ENCODE measurements around the gene JAKMIP1. TPM values are rescaled to one million over a fixed set of nuclear protein-coding genes. Genes with fewer than 3 reads are reported as not detected.

Gene JAKMIP1
- total and polyA plus RNA-seq, 12 donors, result 0.14 to 5.3 (median 2.9) TPM; not detected in 2

DNA sequence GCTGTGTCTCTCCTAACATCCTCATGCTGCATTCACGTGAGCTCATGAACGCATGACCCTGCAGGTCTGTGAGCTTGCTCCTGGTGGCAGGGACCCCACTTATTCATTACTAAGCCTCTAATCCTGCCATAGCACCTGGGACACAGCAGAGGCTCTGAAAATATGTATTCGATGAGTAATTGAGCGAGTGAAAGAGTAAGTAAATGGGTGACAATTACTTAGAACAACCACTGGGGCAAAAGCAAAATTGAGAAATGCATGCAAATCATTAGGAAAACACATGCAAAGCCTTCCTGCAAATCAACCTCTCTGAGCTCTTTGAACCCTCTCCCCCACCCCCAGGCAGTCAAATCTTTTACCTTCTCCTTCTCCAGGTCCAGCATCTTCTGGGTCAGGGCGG is 158.5 kb downstream of the JAKMIP1 start:
- Histone ChIP-seq H3K27ac (no peak overlapping the region), H3K9me3 (replicated peaks in 1 of 3) (no peaks in the 10 kb centered on the region), H3K27me3 (no peaks in the 10 kb centered on the region), H3K4me1 (replicated peaks in 1 of 2) (no peaks in the 10 kb centered on the region), H3K36me3 (replicated peaks in 1 of 2) (no peaks in the 10 kb centered on the region), H3K4me3 (no peak overlapping the region)
- no peak for DNase-seq
- WGBS, 4 donors, result 74 to 89% (median 81%) methylated on average over 5 of the region's 5 CpGs
- intact Hi-C loops (cut with DNase I), result no loop called here
- TF ChIP-seq POLR2A (IDR thresholded peaks at IDR 0.05), result no peak
- TF ChIP-seq, protein P1, sequence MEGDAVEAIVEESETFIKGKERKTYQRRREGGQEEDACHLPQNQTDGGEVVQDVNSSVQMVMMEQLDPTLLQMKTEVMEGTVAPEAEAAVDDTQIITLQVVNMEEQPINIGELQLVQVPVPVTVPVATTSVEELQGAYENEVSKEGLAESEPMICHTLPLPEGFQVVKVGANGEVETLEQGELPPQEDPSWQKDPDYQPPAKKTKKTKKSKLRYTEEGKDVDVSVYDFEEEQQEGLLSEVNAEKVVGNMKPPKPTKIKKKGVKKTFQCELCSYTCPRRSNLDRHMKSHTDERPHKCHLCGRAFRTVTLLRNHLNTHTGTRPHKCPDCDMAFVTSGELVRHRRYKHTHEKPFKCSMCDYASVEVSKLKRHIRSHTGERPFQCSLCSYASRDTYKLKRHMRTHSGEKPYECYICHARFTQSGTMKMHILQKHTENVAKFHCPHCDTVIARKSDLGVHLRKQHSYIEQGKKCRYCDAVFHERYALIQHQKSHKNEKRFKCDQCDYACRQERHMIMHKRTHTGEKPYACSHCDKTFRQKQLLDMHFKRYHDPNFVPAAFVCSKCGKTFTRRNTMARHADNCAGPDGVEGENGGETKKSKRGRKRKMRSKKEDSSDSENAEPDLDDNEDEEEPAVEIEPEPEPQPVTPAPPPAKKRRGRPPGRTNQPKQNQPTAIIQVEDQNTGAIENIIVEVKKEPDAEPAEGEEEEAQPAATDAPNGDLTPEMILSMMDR (IDR thresholded peaks at IDR 0.05), result no peak

DNA sequence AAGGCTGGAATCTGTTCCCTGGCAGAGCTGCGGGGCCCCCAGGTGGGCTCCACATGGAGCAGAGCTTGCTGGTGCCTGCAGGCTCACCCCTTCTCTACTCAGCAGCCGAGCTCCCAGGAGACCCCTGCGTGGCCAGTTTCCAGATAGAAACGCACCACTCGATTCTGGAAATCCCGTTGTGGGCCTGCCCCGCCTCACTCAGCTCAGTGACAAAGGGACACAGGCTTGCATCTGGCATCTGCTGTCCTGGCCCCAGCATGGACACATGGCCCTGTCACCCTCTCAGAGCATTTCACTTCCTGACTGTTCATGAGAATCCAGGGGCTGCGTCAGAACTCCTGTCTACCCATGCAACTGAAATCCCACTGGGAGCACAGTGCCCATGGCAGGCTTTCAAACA is 161.6 kb downstream of the JAKMIP1 start:
- no peaks in the 10 kb centered on the region for H3K36me3 ChIP-seq (replicated peaks in 1 of 2)
- H3K4me1 ChIP-seq (replicated peaks in 1 of 2), result no peaks in the 10 kb centered on the region
- no peak for DNase-seq
- no peak for TF ChIP-seq POLR2A (IDR thresholded peaks at IDR 0.05)
- TF ChIP-seq, protein P1 (IDR thresholded peaks at IDR 0.05), result no peak
- no peak overlapping the region for H3K27ac ChIP-seq
- WGBS, 4 donors, result 77 to 93% (median 82%) methylated on average over 3 to 8 of the region's 8 CpGs
- intact Hi-C loops (cut with DNase I), result no loop called here
- H3K27me3 ChIP-seq, result no peaks in the 10 kb centered on the region
- H3K4me3 ChIP-seq, result no peak overlapping the region
- no peaks in the 10 kb centered on the region for H3K9me3 ChIP-seq (replicated peaks in 1 of 3)

DNA sequence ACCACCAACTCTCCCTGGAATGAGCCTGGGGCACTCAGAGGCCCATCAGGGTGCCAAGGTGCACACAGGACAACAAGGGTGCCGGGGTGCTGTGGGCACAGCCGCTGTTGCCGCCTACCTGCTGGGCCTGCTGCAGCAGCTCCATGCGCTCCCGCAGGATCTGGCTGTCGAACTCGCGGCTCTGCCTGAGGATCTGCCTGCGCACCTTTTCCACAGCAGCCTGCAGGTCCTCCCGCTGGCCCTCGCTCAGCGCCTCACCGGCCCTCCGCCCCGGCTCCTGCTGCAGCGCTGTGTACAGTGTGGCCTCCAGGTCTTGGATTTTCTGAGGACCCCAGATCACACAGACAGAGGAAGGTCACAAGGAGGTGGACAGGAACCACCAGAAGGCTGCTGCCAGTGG is 164.6 kb downstream of the JAKMIP1 start:
- DNase-seq, result no peak
- no peaks in the 10 kb centered on the region for H3K36me3 ChIP-seq (replicated peaks in 1 of 2)
- intact Hi-C loops (cut with DNase I), result no loop called here
- no peaks in the 10 kb centered on the region for H3K9me3 ChIP-seq (replicated peaks in 1 of 3)
- H3K27me3 ChIP-seq, result no peaks in the 10 kb centered on the region
- WGBS, 4 donors, result 90 to 96% (median 95%) methylated on average over 9 to 16 of the region's 16 CpGs
- no peak overlapping the region for H3K4me3 ChIP-seq
- TF ChIP-seq, protein P1 (IDR thresholded peaks at IDR 0.05), result no peak
- no peak for TF ChIP-seq POLR2A (IDR thresholded peaks at IDR 0.05)
- no peak overlapping the region for H3K27ac ChIP-seq
- H3K4me1 ChIP-seq (replicated peaks in 1 of 2), result no peaks in the 10 kb centered on the region

DNA sequence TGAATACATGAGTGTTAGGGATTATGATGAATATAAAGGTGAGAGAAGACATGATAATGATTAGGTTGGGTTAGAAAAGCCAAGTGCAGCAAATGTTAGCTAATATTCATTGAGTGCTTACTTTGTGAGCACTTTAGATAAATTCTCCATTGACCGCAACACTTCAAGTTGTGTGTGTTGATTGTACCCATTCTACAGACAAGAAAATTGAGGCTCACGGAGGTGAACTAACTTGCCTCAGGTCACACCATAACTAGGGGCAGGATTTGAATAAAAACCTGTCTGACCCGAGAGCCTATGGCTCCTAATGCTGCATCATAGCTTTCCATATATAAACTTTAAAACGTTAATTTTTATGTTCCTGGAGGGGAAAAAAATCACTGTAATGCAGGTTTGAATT is 167.0 kb downstream of the JAKMIP1 start:
- Histone ChIP-seq H3K9me3 (replicated peaks in 1 of 3) (no peaks in the 10 kb centered on the region), H3K36me3 (replicated peaks in 1 of 2) (no peaks in the 10 kb centered on the region), H3K4me1 (replicated peaks in 1 of 2) (no peaks in the 10 kb centered on the region), H3K27ac (no peak overlapping the region), H3K4me3 (no peak overlapping the region), H3K27me3 (no peaks in the 10 kb centered on the region)
- no peak for DNase-seq
- intact Hi-C loops (cut with DNase I), result no loop called here
- no peak for TF ChIP-seq POLR2A (IDR thresholded peaks at IDR 0.05)
- TF ChIP-seq, protein P1 (IDR thresholded peaks at IDR 0.05), result no peak
- WGBS, 4 donors, result 55 to 79% (median 64%) methylated on average over 4 of the region's 4 CpGs
